Stomach smooth muscle (tissue), 2 donors: ENCODE data around the gene TLK2.
"Not testable (repeated sequence)": the region's sequence is repeated elsewhere in the genome, so short reads cannot be mapped to it uniquely, and the experiment has no call there.

Source experiments
- H3K27ac ChIP-seq: one replicate; pipeline ENCODE4 v1.7.0; 2013; ENCODE audit warnings: mild to moderate bottlenecking, low read length, inconsistent platforms
- H3K27me3 ChIP-seq, 2 donors: one replicate each; pipeline ENCODE4 v1.7.0; 2013; ENCODE audit warnings: low read length in 2 of 2; ENCODE audit not compliant: insufficient read depth in 2 of 2, control insufficient read depth in 1 of 2
- H3K36me3 ChIP-seq, 2 donors: one replicate each; pipeline ENCODE4 v1.7.0; 2013; ENCODE audit warnings: low read length in 2 of 2; ENCODE audit not compliant: control insufficient read depth in 2 of 2, insufficient read depth in 2 of 2
- H3K4me1 ChIP-seq: one replicate; pipeline ENCODE4 v1.7.0; 2013; ENCODE audit warnings: low read length; ENCODE audit not compliant: control insufficient read depth, insufficient read depth
- H3K4me3 ChIP-seq, 2 donors: one replicate each; pipeline ENCODE4 v1.7.0; 2013; ENCODE audit warnings: low read length in 2 of 2
- H3K9ac ChIP-seq, 2 donors: one replicate each; pipeline ENCODE4 v1.7.0; 2013; ENCODE audit warnings: low read length in 2 of 2, mild to moderate bottlenecking in 1 of 2
- H3K9me3 ChIP-seq, 2 donors: one replicate each; pipeline ENCODE4 v1.7.0; 2013; ENCODE audit warnings: low read length in 2 of 2; ENCODE audit not compliant: control insufficient read depth in 2 of 2
- donor health status: healthy.
- donor health status: Pancreatic carcinoma.

The TLK2 gene

DNA sequence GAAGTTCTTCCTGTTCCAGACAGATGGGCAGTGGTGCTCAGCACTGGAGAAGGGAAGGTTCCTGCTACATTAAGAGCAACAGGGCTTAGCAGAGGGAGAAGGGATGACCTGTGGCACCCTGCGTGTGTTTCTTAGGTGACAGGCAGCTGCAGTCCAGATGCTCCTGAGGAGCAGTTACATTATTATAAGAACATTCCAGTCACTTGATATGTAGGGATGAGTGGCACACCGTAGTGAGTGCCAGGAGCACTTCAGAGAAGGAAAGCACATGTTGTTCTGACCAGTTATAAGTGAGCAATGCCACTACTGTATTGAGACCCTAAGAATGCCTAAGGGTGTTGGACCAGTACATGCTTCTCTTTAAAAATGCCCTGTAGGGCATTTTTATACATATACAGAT, 108.9 kb downstream of the TLK2 start:
- Histone ChIP-seq H3K27ac (no peak overlapping the region), H3K4me1 (no peaks in the 10 kb centered on the region), H3K9me3 (no peaks in the 10 kb centered on the region), H3K36me3 (peaks cover 25 to 26% of the 10 kb centered on the region in 2 donors), H3K4me3 (no peak overlapping the region), H3K9ac (no peak overlapping the region), H3K27me3 (no peaks in the 10 kb centered on the region)

DNA sequence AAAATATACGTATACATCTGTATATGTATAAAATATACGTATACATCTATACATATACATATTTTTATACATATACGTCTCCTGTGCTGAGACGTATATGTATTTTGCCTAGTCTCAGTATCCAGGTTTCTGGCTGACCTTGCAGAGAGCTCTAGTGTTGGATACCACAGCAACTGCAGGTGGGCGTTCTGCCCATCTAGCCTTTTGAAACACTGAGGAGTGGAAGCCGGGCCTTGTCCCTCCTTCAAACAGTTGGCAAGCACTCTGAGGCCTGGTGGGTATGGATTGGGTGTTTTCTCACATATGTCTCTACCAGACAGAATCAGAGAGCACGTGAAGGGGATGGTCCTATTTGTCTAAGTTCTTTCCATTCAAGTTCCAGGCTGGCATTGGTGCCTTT, 109.5 kb downstream of the TLK2 start:
- Histone ChIP-seq H3K36me3 (peaks cover 23 to 25% of the 10 kb centered on the region in 2 donors), H3K4me1 (no peaks in the 10 kb centered on the region), H3K9me3 (no peaks in the 10 kb centered on the region), H3K27ac (no peak overlapping the region), H3K27me3 (no peaks in the 10 kb centered on the region), H3K4me3 (no peak overlapping the region), H3K9ac (no peak overlapping the region)

DNA sequence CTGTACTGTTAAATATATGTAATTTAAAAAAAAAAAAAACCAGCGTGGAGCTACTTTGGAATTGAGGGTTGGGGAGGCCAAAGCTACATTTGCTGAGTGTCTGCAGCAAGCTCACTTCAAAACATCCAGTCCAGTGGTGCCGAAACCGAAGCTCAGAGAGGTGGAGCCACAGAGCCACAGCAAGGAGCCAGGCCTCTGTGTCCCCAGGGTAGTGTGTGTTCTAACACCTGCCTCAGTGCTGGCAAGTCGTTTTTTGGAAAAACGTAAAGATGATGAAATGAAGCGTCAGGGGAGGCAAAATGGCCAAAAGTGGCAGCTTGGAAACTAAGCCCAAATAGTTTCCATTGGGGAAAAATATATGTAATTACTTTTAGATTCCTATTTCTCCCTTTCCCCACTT, 112.7 kb downstream of the TLK2 start:
- Histone ChIP-seq H3K27me3 (no peaks in the 10 kb centered on the region), H3K4me1 (no peaks in the 10 kb centered on the region), H3K9me3 (no peaks in the 10 kb centered on the region), H3K9ac (no peak overlapping the region), H3K4me3 (no peak overlapping the region), H3K36me3 (peaks cover 26 to 28% of the 10 kb centered on the region in 2 donors), H3K27ac (no peak overlapping the region)

DNA sequence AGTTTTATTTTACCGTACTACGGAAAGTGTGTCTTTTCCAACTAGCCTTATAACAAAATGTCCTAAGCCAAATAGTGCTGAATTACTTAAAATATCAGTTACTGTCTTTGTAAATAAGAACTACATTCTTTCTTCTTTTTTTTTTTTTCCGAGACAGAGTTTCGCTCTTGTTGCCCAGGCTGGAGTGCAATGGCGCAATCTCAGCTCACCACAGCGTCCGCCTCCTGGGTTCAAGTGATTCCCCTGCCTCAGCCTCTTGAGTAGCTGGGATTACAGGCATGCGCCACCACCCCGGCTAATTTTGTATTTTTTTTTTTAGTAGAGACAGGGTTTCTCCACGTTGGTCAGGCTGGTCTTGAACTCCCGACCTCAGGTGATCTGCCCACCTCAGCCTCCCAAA, 113.2 kb downstream of the TLK2 start:
- not testable (repeated sequence) for H3K27ac ChIP-seq, H3K9ac ChIP-seq, H3K4me1 ChIP-seq, H3K4me3 ChIP-seq, H3K9me3 ChIP-seq, H3K27me3 ChIP-seq
- peaks cover 29 to 32% of the 10 kb centered on the region in 2 donors for H3K36me3 ChIP-seq

DNA sequence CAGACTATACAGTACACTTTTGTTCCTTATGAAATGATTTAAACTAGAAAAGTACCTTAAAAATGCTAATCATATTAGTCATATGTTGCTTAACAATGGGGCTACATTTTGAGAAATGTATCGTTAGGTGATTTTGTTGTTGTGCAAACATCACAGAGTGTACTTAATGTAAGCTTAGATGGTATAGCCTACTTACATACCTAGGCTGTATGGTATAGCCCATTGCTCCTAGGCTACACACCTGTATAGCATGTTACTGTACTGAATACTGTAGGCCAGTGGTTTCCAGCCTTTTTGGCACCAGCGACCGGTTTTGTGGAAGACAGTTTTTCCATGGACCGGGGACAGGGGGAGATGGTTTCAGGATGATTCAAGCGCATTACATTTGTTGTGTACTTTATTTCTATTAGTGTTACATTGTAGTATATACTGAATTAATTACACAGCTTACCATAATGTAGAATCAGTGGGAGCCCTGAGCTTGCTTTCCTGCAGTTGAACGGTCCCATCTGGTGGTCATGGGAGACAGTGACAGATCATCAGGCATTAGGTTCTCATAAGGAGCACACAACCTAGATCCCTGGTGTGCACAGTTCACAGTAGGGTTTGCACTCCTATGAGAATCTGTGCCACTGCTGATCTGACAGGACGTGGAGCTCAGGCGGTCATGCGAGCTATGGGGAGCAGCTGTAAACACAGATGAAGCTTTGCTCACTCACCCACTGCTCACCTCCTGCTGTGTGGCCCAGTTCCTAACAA, 113.9 kb downstream of the TLK2 start:
- no peak overlapping the region for H3K9ac ChIP-seq
- no peaks in the 10 kb centered on the region for H3K27me3 ChIP-seq
- peaks cover 30 to 32% of the 10 kb centered on the region in 2 donors for H3K36me3 ChIP-seq
- H3K27ac ChIP-seq = no peak overlapping the region
- H3K4me3 ChIP-seq = no peak overlapping the region
- H3K9me3 ChIP-seq = no peaks in the 10 kb centered on the region
- no peaks in the 10 kb centered on the region for H3K4me1 ChIP-seq

DNA sequence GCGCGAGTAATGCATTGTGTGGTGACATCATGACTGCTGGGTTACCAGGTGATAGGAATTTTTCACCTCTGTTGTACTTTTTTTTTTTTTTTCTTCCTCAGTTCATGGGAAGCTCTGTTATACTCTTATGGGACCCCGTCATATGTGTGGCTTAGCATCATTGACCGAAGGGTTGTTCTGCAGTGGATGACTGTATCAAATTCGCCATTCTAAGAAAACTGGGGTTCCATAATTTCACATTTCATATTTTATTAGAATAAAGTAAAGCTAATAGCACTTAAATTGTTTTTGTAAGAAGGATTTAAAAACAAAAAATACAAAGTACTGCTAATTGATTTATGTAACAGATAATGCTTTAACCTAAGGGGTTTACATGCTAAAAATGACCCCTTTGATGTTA, 116.9 kb downstream of the TLK2 start:
- peaks cover 27 to 39% of the 10 kb centered on the region in 2 donors for H3K36me3 ChIP-seq
- no peak overlapping the region for H3K27ac ChIP-seq
- no peak overlapping the region for H3K9ac ChIP-seq
- no peaks in the 10 kb centered on the region for H3K27me3 ChIP-seq
- no peaks in the 10 kb centered on the region for H3K9me3 ChIP-seq
- no peak overlapping the region for H3K4me3 ChIP-seq
- H3K4me1 ChIP-seq = no peaks in the 10 kb centered on the region

DNA sequence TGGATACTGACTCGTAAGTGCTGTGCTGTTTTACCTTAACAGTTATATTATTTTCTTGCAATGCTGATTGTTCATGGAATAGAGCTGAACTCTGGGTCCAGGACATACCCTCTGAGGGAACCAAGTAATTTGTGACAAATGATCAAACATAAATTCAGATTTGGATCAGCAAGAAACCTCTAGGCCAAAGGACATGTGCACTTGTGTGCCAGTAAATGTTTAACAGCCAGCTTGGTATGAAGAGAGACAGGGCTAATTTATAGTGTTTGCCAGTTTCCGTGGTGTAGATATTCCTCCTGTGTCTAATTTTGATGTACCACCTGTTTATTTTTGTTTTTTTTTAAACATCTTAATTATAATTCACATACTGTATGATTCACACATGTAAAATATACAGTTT, 118.0 kb downstream of the TLK2 start:
- Histone ChIP-seq H3K27me3 (no peaks in the 10 kb centered on the region), H3K9me3 (no peaks in the 10 kb centered on the region), H3K27ac (no peak overlapping the region), H3K36me3 (peaks cover 27 to 37% of the 10 kb centered on the region in 2 donors), H3K4me3 (no peak overlapping the region), H3K9ac (no peak overlapping the region), H3K4me1 (no peaks in the 10 kb centered on the region)

DNA sequence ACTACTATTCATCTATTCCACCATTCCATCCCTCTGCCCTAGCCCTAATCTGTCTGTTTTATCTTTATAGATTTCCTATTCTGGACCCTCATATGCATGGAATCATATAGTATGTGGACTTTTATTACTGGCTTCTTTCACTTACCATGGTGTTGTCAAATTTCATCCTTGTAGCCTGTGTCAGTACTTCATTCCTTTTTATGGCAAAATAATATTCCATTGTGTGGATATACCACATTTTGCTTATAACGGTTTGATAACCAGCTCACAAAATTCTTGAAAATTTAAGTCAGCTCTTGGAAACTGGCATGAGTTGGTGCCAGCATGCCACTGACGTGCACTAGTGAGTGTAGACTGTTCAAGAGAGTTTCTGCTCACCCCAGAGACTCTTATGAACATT, 118.5 kb downstream of the TLK2 start:
- Histone ChIP-seq H3K27me3 (no peaks in the 10 kb centered on the region), H3K4me3 (no peak overlapping the region), H3K9me3 (no peaks in the 10 kb centered on the region), H3K4me1 (no peaks in the 10 kb centered on the region), H3K9ac (no peak overlapping the region), H3K27ac (no peak overlapping the region), H3K36me3 (peaks cover 27 to 37% of the 10 kb centered on the region in 2 donors)

DNA sequence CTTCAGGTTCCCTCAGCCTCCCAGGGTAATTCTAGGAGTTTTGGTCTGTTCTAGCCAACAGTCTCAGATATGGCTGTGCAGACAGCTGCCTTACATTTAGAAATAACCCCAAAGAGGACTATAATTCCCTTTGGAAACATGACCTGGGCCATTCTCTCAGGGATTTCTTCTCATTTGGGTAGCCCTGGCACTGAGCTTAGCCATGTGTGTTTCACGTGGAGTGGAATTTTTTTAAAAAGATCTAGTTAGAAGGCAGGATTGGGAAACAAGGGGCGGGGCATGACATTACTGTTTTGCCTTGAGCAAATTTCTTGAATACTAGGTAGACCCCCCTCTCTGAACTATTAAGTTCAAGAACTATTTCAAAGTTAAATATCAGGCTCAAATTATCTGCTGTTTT, 119.3 kb downstream of the TLK2 start:
- Histone ChIP-seq H3K36me3 (peaks cover 29 to 37% of the 10 kb centered on the region in 2 donors), H3K4me3 (no peak overlapping the region), H3K9ac (no peak overlapping the region), H3K27me3 (no peaks in the 10 kb centered on the region), H3K27ac (no peak overlapping the region), H3K9me3 (no peaks in the 10 kb centered on the region), H3K4me1 (no peaks in the 10 kb centered on the region)

DNA sequence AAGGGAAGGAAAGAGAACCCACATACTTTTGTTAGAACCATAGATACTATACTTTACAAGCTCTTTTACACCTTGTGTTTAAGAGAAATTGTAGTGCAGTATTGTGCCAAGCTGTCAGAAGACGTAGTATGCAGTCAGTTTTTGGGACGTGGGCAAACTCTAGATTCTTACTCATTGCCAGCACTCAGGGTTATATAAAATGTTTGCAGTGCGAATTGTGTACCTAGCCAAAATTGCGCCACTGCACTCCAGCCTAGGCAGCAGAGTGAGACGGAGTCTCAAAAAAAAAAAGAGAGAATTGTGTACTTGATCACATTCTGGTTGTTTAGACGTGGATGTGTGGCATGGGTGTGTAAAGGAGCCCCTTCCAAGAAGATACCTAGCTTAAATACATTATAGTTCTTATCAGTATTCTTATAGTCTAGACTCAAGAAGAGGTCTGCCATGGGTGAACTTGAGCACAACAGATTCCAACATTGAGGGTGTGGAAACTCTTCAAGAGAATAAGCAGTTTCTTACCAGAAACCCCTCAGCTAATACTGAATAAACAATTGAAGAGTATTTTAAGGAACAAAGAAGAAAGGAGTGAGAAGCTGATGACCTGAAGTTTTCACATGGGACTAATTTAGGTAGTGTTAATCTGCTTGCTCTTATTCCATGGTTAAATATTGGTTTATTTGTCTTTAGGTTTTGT, 121.5 kb downstream of the TLK2 start:
- H3K4me3 ChIP-seq = no peak overlapping the region
- H3K9me3 ChIP-seq = no peaks in the 10 kb centered on the region
- no peaks in the 10 kb centered on the region for H3K27me3 ChIP-seq
- no peaks in the 10 kb centered on the region for H3K4me1 ChIP-seq
- H3K9ac ChIP-seq = no peak overlapping the region
- H3K27ac ChIP-seq = no peak overlapping the region
- H3K36me3 ChIP-seq = peaks cover 29 to 37% of the 10 kb centered on the region in 2 donors

DNA sequence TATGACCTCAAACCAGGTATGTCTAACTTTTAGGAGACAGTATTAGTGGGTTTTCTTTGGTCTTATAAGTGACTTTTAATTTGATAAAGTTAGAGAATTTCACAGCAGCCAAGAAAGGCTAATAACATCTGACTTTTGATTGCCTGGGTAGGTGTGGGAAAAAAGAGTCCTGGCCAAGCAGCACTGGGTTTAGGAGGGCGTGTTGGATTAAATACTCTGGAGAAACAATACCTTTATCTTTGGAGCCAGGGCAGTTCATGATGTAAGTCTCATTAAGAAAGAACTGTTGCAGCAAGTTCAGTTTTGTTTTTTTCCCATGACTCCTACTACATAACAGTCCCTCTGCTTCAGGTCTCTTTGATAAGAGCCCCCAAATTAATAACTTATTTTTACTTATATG, 122.2 kb downstream of the TLK2 start:
- no peak overlapping the region for H3K27ac ChIP-seq
- no peak overlapping the region for H3K9ac ChIP-seq
- no peaks in the 10 kb centered on the region for H3K4me1 ChIP-seq
- H3K36me3 ChIP-seq = peaks cover 29 to 34% of the 10 kb centered on the region in 2 donors
- H3K4me3 ChIP-seq = no peak overlapping the region
- H3K9me3 ChIP-seq = no peaks in the 10 kb centered on the region
- H3K27me3 ChIP-seq = no peaks in the 10 kb centered on the region
